Measurements from ENCODE around the gene G6PC2.
"Not testable (repeated sequence)": the region's sequence is repeated elsewhere in the genome, so short reads cannot be mapped to it uniquely, and the experiment has no call there.

The G6PC2 gene

GRCh38 chr2:168907940-168908662, 7.0 kb downstream of the G6PC2 start:
- no peak for DNase-seq

- no peak for DNase-seq
These were observed 9.2 kb downstream of the G6PC2 start for GRCh38 chr2:168910330-168910729.

GRCh38 chr2:168912466-168912865, 11.4 kb downstream of the G6PC2 start:
- no peak for DNase-seq

- DNase-seq = no peak
These were observed 11.8 kb downstream of the G6PC2 start for GRCh38 chr2:168912901-168913369.

- DNase-seq = no peak
These were observed 12.4 kb downstream of the G6PC2 start for GRCh38 chr2:168913495-168913894.

- DNase-seq = no peak
These were observed 14.6 kb downstream of the G6PC2 start for GRCh38 chr2:168915441-168916330.

- no peak for DNase-seq
These were observed 15.2 kb downstream of the G6PC2 start for GRCh38 chr2:168916331-168916675.

GRCh38 chr2:168920504-168921157, 19.5 kb downstream of the G6PC2 start:
- DNase-seq = peak; percentile 32

- DNase-seq = no peak
These were observed 25.7 kb downstream of the G6PC2 start for GRCh38 chr2:168926621-168927386.

GRCh38 chr2:168928113-168928831, 27.2 kb downstream of the G6PC2 start:
- DNase-seq = no peak

GRCh38 chr2:168929031-168929430, 27.9 kb downstream of the G6PC2 start:
- peak; percentile 48 for DNase-seq

GRCh38 chr2:168930242-168930641, 29.2 kb downstream of the G6PC2 start:
- no peak for DNase-seq

- DNase-seq = not testable (repeated sequence)
These were observed 31.1 kb downstream of the G6PC2 start for GRCh38 chr2:168932174-168932573.

GRCh38 chr2:168934826-168935225, 33.7 kb downstream of the G6PC2 start:
- no peak for DNase-seq

- peak; percentile 4 for DNase-seq
These were observed 34.9 kb downstream of the G6PC2 start for GRCh38 chr2:168935810-168936581.

- no peak for DNase-seq
These were observed 38.0 kb downstream of the G6PC2 start for GRCh38 chr2:168939061-168939460.

- DNase-seq = no peak
These were observed 38.8 kb downstream of the G6PC2 start for GRCh38 chr2:168939918-168940317.

- DNase-seq = no peak
These were observed 40.2 kb downstream of the G6PC2 start for GRCh38 chr2:168941297-168941696.

- DNase-seq = no peak
These were observed 43.0 kb downstream of the G6PC2 start for GRCh38 chr2:168944065-168944464.

- DNase-seq = no peak
These were observed 44.4 kb downstream of the G6PC2 start for GRCh38 chr2:168945508-168945907.

- DNase-seq = no peak
These were observed 47.6 kb downstream of the G6PC2 start for GRCh38 chr2:168948621-168949212.
